LNCAP (cell line): ENCODE measurements around the gene SORT1.

Experiments used
- TF ChIP-seq, protein P1 (sequence below): fragments of 450-650 bp; IDR thresholded peaks from 2 replicates; pipeline ENCODE4 v1.5.1; 2017; ENCODE audit warnings: mild to moderate bottlenecking

The SORT1 gene

DNA sequence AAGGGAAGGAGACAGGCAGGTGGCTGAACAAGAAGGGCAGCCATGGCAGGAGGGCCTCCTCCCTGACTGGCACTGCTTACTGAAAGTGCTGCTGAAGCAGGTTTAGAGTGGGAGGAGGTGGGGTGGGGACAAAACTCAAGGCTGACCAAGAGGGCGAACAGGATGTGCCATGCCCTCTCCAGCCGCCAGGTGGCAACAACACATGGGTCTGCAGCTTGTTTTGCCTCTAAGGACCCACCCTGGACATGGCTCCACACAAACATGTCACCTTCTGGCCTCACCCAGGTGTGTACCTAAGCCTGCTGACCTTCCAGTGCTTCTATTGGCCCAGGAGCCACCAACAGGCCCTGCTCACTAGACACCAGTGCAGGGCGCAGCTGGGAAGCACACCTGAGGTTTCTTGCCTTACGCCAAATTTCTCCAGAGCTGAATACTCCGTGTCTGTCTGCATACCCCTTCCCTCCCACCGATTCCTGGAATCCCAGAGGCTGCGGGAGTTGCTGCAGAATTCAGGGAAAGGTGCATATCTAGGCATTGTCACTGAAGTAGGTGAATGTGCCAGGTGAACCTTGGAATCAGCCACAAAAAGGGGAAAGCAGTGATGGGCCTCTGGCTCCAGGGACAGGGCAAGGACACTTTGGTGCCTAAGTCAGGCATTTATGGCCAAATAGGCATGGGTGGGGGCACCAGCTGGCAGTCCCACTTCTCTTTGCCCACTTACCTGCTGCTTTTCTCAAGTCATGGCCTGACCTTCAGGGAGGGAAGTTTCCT, 120.1 kb downstream of the SORT1 start:
- TF ChIP-seq, protein P1, sequence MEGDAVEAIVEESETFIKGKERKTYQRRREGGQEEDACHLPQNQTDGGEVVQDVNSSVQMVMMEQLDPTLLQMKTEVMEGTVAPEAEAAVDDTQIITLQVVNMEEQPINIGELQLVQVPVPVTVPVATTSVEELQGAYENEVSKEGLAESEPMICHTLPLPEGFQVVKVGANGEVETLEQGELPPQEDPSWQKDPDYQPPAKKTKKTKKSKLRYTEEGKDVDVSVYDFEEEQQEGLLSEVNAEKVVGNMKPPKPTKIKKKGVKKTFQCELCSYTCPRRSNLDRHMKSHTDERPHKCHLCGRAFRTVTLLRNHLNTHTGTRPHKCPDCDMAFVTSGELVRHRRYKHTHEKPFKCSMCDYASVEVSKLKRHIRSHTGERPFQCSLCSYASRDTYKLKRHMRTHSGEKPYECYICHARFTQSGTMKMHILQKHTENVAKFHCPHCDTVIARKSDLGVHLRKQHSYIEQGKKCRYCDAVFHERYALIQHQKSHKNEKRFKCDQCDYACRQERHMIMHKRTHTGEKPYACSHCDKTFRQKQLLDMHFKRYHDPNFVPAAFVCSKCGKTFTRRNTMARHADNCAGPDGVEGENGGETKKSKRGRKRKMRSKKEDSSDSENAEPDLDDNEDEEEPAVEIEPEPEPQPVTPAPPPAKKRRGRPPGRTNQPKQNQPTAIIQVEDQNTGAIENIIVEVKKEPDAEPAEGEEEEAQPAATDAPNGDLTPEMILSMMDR: peak; percentile 92

DNA sequence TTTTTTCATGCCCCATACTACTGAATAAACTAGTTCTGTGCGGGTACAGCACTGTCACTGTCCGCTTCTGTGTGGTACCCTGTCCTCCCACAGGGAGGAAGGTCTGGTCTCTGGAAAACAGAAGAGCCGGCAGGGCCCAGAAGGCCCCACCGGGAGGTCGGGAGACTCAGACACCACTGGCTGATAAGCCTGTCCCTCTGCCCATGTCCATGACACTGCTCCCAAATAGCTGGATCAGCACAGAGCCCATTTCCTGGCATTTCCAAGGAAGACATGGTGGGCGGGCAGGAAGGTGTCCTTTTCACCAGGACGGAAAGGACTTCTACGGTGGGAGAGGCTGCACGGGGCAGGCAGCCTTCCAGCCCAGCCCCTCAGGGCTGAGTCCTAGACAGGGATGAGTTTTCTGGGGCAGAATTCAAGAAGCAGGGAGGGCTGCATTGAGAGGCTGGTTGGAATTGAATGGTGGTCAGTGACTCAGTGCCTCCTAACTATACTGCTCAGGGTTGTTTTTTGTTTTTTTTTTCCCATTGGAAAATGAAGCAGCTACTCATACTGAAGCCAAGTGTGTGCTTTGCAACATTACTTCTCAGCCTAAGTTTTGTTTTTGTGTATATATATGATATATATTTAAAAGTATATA, 121.9 kb downstream of the SORT1 start:
- TF ChIP-seq, protein P1: no peak

DNA sequence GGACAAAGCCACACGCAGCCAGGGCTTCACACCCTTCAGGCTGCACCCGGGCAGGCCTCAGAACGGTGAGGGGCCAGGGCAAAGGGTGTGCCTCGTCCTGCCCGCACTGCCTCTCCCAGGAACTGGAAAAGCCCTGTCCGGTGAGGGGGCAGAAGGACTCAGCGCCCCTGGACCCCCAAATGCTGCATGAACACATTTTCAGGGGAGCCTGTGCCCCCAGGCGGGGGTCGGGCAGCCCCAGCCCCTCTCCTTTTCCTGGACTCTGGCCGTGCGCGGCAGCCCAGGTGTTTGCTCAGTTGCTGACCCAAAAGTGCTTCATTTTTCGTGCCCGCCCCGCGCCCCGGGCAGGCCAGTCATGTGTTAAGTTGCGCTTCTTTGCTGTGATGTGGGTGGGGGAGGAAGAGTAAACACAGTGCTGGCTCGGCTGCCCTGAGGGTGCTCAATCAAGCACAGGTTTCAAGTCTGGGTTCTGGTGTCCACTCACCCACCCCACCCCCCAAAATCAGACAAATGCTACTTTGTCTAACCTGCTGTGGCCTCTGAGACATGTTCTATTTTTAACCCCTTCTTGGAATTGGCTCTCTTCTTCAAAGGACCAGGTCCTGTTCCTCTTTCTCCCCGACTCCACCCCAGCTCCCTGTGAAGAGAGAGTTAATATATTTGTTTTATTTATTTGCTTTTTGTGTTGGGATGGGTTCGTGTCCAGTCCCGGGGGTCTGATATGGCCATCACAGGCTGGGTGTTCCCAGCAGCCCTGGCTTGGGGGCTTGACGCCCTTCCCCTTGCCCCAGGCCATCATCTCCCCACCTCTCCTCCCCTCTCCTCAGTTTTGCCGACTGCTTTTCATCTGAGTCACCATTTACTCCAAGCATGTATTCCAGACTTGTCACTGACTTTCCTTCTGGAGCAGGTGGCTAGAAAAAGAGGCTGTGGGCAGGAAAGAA, 122.9 kb downstream of the SORT1 start:
- TF ChIP-seq, protein P1: no peak

DNA sequence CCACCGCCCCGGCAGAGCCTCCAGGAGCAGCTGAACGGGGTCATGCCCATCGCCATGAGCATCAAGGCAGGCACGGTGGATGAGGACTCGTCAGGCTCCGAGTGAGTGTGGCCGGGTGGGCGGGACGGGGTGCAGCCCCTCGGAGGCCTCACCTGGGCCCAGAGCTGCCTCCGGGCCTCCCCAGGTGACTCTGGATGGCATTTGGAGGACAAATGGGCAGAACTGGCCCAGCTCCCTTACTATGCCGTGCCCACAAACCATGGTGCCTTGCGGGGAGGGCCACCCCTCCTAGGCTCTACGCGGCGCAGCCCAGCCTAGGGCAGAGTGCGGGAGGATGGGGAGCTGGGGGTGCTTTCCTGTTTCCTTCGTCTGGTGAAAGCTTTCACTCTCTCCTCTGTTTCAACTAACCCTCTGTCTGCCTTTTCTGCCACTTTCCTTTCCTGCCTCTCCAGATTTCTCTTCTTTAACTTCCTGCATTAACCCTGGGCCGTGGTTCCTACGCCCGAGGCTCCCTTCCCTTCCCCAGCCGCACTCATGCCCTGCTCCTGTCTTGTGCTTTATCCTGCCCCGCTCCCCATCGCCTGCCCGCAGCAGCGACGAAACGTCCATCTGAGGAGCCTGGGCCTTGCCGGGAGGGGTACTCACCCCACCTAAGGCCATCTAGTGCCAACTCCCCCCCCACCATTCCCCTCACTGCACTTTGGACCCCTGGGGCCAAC, 124.0 kb downstream of the SORT1 start:
- TF ChIP-seq, protein P1: no peak

DNA sequence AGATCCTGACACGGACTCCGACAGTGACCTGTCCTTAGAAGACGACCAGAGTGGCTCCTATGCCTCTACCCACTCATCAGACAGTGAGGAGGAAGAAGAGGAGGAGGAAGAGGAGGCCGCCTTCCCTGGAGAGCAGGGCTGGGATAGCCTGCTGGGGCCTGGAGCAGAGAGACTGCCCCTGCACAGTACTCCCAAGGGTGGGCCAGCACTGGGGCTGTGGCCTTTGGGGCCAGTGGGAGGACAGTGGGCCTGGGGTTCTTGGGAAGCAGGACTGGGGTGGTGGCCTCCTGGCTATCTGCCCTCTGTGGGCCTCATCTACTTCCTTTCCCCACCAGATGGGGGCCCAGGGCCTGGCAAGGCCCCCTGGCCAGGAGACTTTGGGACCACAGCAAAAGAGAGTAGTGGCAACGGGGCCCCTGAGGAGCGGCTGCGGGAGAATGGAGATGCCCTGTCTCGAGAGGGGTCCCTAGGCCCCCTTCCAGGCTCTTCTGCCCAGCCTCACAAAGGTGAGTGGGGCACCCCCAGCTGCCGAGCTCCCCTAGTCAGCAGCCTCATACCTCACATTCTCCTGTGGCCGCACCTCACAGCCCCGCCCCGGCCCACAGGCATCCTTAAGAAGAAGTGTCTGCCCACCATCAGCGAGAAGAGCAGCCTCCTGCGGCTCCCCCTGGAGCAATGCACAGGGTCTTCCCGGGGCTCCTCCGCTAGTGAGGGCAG, 124.7 kb downstream of the SORT1 start:
- TF ChIP-seq, protein P1: no peak

DNA sequence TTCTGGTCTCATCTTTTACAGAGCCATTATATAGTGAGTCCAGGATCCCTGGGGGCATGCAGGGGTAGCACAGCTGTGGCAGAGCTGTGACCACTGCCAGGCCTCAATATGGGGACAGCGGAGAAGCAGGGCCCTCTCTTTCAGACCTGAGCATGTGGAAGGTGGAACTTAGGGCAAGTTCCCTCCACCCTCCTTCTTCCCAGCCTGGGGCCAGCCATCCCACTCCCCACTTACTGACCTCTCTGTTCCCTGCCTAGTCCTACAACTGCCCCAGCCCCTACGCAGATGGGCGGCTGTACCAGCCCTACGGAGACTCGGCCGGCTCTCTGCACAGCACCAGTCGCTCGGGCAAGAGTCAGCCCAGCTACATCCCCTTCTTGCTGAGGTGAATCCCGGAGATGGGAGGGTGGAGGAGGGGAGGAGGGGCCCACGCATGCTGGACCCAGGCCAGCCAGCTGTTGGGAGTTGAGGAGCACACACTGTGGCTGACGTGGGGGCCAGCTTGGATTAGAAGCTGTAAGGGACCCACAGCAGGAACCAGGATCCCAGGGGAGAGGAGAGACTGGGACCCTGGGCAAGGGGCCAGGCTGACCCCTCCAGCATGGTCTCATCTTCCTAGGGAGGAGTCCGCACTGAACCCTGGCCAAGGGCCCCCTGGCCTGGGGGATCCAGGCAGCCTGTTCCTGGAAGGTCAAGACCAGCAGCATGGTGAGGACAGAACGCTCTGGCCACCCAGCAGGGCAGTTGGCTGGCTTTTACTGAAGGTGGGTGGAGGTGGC, 125.5 kb downstream of the SORT1 start:
- TF ChIP-seq, protein P1: no peak
